H9 (cell line): ENCODE data around the gene TMEM273. TPM values are rescaled to one million over a fixed set of nuclear protein-coding genes. Genes with fewer than 3 reads are reported as not detected.

ENCODE experiments used
- DNase-seq: peaks from one replicate; pipeline ENCODE4 v3.0.0-alpha.2; 2017
- H2AFZ ChIP-seq: one replicate; pipeline ENCODE4 v1.6.1; 2013; ENCODE audit warnings: mild to moderate bottlenecking, low read length, control low read depth, moderate library complexity
- H2AK5ac ChIP-seq: 2 replicates; pipeline ENCODE4 v1.6.1; 2013; ENCODE audit warnings: low read length, control low read depth, mixed read lengths; ENCODE audit not compliant: insufficient read length
- H2BK120ac ChIP-seq: one replicate; pipeline ENCODE4 v1.6.1; 2013; ENCODE audit warnings: low read depth, mild to moderate bottlenecking, low read length, control low read depth, inconsistent platforms; ENCODE audit not compliant: poor library complexity, severe bottlenecking
- H2BK12ac ChIP-seq: 2 replicates; pipeline ENCODE4 v1.6.1; 2013; ENCODE audit warnings: low read length, control low read depth, mixed read lengths, low read depth; ENCODE audit not compliant: insufficient read length
- H2BK15ac ChIP-seq: 2 replicates; pipeline ENCODE4 v1.6.1; 2013; ENCODE audit warnings: low read depth, low read length, control low read depth
- H2BK20ac ChIP-seq: one replicate; pipeline ENCODE4 v1.6.1; 2013; ENCODE audit warnings: low read depth, mild to moderate bottlenecking, low read length, control low read depth, inconsistent platforms; ENCODE audit not compliant: poor library complexity, severe bottlenecking
- H2BK5ac ChIP-seq: 2 replicates; pipeline ENCODE4 v1.6.1; 2013; ENCODE audit warnings: low read length, control low read depth, mixed read lengths; ENCODE audit not compliant: insufficient read length
- H3K14ac ChIP-seq: 2 replicates; pipeline ENCODE4 v1.6.1; 2013; ENCODE audit warnings: low read length, control low read depth; ENCODE audit not compliant: insufficient read depth
- H3K18ac ChIP-seq: 2 replicates; pipeline ENCODE4 v1.6.1; 2013; ENCODE audit warnings: low read depth, mild to moderate bottlenecking, mixed read lengths, low read length, control low read depth; ENCODE audit not compliant: insufficient read length
- H3K23ac ChIP-seq: 2 replicates; pipeline ENCODE4 v1.6.1; 2013; ENCODE audit warnings: low read length, control low read depth, mixed read lengths, low read depth; ENCODE audit not compliant: insufficient read length
- H3K23me2 ChIP-seq: 2 replicates; pipeline ENCODE4 v1.6.1; 2013; ENCODE audit warnings: low read depth, mild to moderate bottlenecking, mixed read lengths, low read length, control low read depth; ENCODE audit not compliant: insufficient read length, poor library complexity, severe bottlenecking
- H3K27ac ChIP-seq: 2 replicates; pipeline ENCODE4 v1.5.1; 2013; ENCODE audit warnings: low read length, control low read depth, mixed read lengths, low read depth; ENCODE audit not compliant: insufficient read length
- H3K27me3 ChIP-seq: 2 replicates; pipeline ENCODE4 v1.6.1; 2013; ENCODE audit warnings: low read length, control low read depth, inconsistent platforms; ENCODE audit not compliant: insufficient read depth
- H3K4ac ChIP-seq: 2 replicates; pipeline ENCODE4 v1.6.1; 2013; ENCODE audit warnings: low read depth, mild to moderate bottlenecking, control low read depth, inconsistent platforms, low read length, moderate library complexity
- H3K4me1 ChIP-seq: 2 replicates; pipeline ENCODE4 v1.6.1; 2013; ENCODE audit warnings: low read length, control low read depth, inconsistent platforms; ENCODE audit not compliant: insufficient read depth
- H3K4me2 ChIP-seq: 2 replicates; pipeline ENCODE4 v1.6.1; 2013; ENCODE audit warnings: low read length, control low read depth, mixed read lengths; ENCODE audit not compliant: insufficient read length, insufficient read depth
- H3K56ac ChIP-seq: 2 replicates; pipeline ENCODE4 v1.6.1; 2013; ENCODE audit warnings: low read depth, mild to moderate bottlenecking, mixed read lengths, low read length, control low read depth; ENCODE audit not compliant: insufficient read length
- H3K79me1 ChIP-seq: 2 replicates; pipeline ENCODE4 v1.6.1; 2013; ENCODE audit warnings: low read depth, mild to moderate bottlenecking, moderate library complexity, low read length, control low read depth, inconsistent platforms; ENCODE audit not compliant: insufficient read depth, poor library complexity, severe bottlenecking
- H3K79me2 ChIP-seq: 2 replicates; pipeline ENCODE4 v1.6.1; 2013; ENCODE audit warnings: low read length, control low read depth, inconsistent platforms; ENCODE audit not compliant: insufficient read depth
- H3K9ac ChIP-seq: 2 replicates; pipeline ENCODE4 v1.6.1; 2013; ENCODE audit warnings: low read length, control low read depth, mixed read lengths; ENCODE audit not compliant: insufficient read length; ENCODE audit errors: extremely low read depth
- H3K9me3 ChIP-seq: one replicate; pipeline ENCODE4 v1.6.1; 2013; ENCODE audit warnings: low read depth, low read length, inconsistent platforms; ENCODE audit not compliant: control insufficient read depth
- H3T11ph ChIP-seq: one replicate; pipeline ENCODE4 v1.6.1; 2013; ENCODE audit warnings: mild to moderate bottlenecking, low read length, control low read depth, inconsistent platforms
- H4K20me1 ChIP-seq: one replicate; pipeline ENCODE4 v1.6.1; 2013; ENCODE audit not compliant: control insufficient read depth, insufficient read length, insufficient read depth
- H4K5ac ChIP-seq: 2 replicates; pipeline ENCODE4 v1.6.1; 2013; ENCODE audit warnings: low read depth, mild to moderate bottlenecking, mixed read lengths, low read length, control low read depth; ENCODE audit not compliant: insufficient read length
- H4K8ac ChIP-seq: replicated peaks from 2 replicates; pipeline ENCODE4 v1.6.1; 2013; ENCODE audit warnings: low read length, control low read depth, mixed read lengths, low read depth; ENCODE audit not compliant: insufficient read length
- H4K91ac ChIP-seq: 2 replicates; pipeline ENCODE4 v1.6.1; 2013; ENCODE audit warnings: low read depth, mild to moderate bottlenecking, moderate library complexity, mixed read lengths, low read length, control low read depth; ENCODE audit not compliant: insufficient read length
- H3K27ac Mint-ChIP-seq, 3 experiments: 2 replicates in 2 of 3; 3 replicates in 1 of 3; pipeline ENCODE4 v1.8.0; 2020 to 2021; ENCODE audit warnings: mixed read lengths in 3 of 3, mild to moderate bottlenecking in 1 of 3, moderate library complexity in 1 of 3
- H3K27me3 Mint-ChIP-seq: 2 replicates; pipeline ENCODE4 v1.8.0; 2021; ENCODE audit warnings: low read depth, mild to moderate bottlenecking, moderate library complexity, mixed read lengths
- H3K36me3 Mint-ChIP-seq, 3 experiments: 2 replicates in 2 of 3; 3 replicates in 1 of 3; pipeline ENCODE4 v1.8.0; 2020 to 2021; ENCODE audit warnings: low read depth in 3 of 3, mixed read lengths in 3 of 3; ENCODE audit not compliant: insufficient read depth in 1 of 3
- H3K4me1 Mint-ChIP-seq, 2 experiments: 2 replicates each; pipeline ENCODE4 v1.8.0; 2020; ENCODE audit warnings: mixed read lengths in 2 of 2
- H3K4me3 Mint-ChIP-seq, 2 experiments: 2 replicates in 1 of 2; 3 replicates in 1 of 2; pipeline ENCODE4 v1.8.0; 2020 to 2021; ENCODE audit warnings: mild to moderate bottlenecking in 2 of 2, mixed read lengths in 2 of 2, moderate library complexity in 1 of 2
- H3K9me3 Mint-ChIP-seq, 2 experiments: 2 replicates in 1 of 2; 3 replicates in 1 of 2; pipeline ENCODE4 v1.8.0; 2020; ENCODE audit warnings: mild to moderate bottlenecking in 2 of 2, mixed read lengths in 2 of 2, moderate library complexity in 1 of 2
- WGBS: extraction: QIAGEN DNeasy Blood & Tissue Kit; methylation state at CpG from one replicate; pipeline ENCODE4 v1.1.7; 2013; ENCODE audit warnings: missing lambda C conversion rate, low lambda C conversion rate, mixed read lengths; ENCODE audit not compliant: insufficient read length; ENCODE audit errors: extremely low coverage; 5-methylcytosine and 5-hydroxymethylcytosine counted together
- total RNA-seq: library from RNA; stranded (reverse); gene quantifications from 2 replicates; pipeline ENCODE4 v1.2.1, GENCODE V29; 2021
- TF ChIP-seq, protein P1 (sequence below): fragments of 200-600 bp; sonication (generic); conservative IDR thresholded peaks from 3 replicates; pipeline ENCODE4 v1.8.0; 2021; ENCODE audit warnings: antibody characterized with exemption, mild to moderate bottlenecking

TMEM273 gene
- total RNA-seq, 1 experiment from 2014 or later, result not detected

DNA sequence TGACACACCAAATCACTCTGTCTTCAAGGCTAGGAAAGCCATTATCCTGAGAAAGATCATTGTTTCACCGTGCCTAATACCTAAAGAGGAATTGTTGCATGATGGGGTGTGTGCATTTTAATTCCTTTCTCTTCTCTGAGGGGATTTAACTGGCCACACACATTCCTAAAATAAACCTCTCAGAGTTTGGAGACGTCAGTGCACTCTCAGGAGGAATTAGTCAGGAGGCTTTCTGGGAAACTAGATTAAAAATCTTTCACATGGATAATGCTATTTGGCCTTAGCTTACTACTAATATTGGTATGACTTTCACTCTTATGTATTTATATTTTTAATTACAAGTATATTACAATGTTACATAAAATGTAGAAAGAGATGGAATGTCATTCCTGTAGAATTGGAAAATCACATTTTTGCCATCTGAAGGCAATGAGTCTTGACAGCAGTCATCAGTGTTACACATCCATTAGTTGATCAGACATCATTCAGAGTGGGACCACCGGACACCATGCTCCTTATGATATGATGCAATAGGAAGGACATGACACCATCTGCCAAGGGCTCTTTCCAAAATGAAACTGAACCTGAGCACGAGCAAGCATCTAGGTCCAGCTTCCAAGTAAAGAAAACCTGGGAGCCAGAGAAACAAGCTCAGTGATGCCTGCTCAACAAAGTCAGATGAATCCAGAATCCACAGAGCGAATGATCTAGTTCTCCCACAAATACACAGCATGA lies 43.1 kb upstream of the TMEM273 start:
- Histone ChIP-seq H2BK5ac (no peak overlapping the region), H3K14ac (no peak overlapping the region), H3K4me2 (no peak overlapping the region), H2BK120ac (no peak overlapping the region), H2BK15ac (no peak overlapping the region), H2BK20ac (no peak overlapping the region), H3K9me3 (no peaks in the 10 kb centered on the region), H3K79me2 (no peaks in the 10 kb centered on the region), H3K56ac (no peak overlapping the region), H3T11ph (no peak overlapping the region), H2AK5ac (no peak overlapping the region), H3K4me1 (no peaks in the 10 kb centered on the region), H3K27ac (no peak overlapping the region), H3K23me2 (no peaks in the 10 kb centered on the region), H3K9ac (no peak overlapping the region), H3K23ac (no peak overlapping the region), H4K8ac (no peak overlapping the region), H2AFZ (no peak overlapping the region), H4K5ac (no peak overlapping the region), H4K20me1 (no peaks in the 10 kb centered on the region), H3K18ac (no peak overlapping the region), H2BK12ac (no peak overlapping the region), H3K27me3 (no peaks in the 10 kb centered on the region), H4K91ac (no peak overlapping the region), H3K79me1 (no peaks in the 10 kb centered on the region), H3K4ac (no peak overlapping the region)
- H3K4me3 Mint-ChIP-seq, result no peak overlapping the region
- DNase-seq, result no peak
- peaks cover 29% of the 10 kb centered on the region for H3K27me3 Mint-ChIP-seq
- TF ChIP-seq, protein P1, sequence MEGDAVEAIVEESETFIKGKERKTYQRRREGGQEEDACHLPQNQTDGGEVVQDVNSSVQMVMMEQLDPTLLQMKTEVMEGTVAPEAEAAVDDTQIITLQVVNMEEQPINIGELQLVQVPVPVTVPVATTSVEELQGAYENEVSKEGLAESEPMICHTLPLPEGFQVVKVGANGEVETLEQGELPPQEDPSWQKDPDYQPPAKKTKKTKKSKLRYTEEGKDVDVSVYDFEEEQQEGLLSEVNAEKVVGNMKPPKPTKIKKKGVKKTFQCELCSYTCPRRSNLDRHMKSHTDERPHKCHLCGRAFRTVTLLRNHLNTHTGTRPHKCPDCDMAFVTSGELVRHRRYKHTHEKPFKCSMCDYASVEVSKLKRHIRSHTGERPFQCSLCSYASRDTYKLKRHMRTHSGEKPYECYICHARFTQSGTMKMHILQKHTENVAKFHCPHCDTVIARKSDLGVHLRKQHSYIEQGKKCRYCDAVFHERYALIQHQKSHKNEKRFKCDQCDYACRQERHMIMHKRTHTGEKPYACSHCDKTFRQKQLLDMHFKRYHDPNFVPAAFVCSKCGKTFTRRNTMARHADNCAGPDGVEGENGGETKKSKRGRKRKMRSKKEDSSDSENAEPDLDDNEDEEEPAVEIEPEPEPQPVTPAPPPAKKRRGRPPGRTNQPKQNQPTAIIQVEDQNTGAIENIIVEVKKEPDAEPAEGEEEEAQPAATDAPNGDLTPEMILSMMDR, result no peak
- no peaks in the 10 kb centered on the region for H3K36me3 Mint-ChIP-seq
- WGBS, result no CpG with 5 or more reads among the region's 5 CpGs
- H3K9me3 Mint-ChIP-seq, result no peaks in the 10 kb centered on the region
- peaks cover 0 to 5% of the 10 kb centered on the region in 2 experiments; a peak in 1 of 4 replicates for H3K4me1 Mint-ChIP-seq
- no peak overlapping the region for H3K27ac Mint-ChIP-seq
